OCI-LY7 (cell line): ENCODE data around the gene CENPP. TPM values are rescaled to one million over a fixed set of nuclear protein-coding genes. Genes with fewer than 3 reads are reported as not detected.

ENCODE experiments used
- BruUV-seq: library from RNA; stranded (reverse); fragments of 400-500 nt; replicated peaks from 2 replicates; lab custom pipeline; 2021; lab: Mats Ljungman, UMichigan
- CTCF ChIA-PET: fragments of 300-600 bp; sonication (Branson Sonifier 250); formaldehyde crosslinking; loops from one replicate; lab custom pipeline; 2022; ENCODE audit warnings: antibody characterized with exemption; ENCODE audit not compliant: unreplicated experiment; lab: Charles Lee
- POLR2A ChIA-PET: fragments of 300-600 bp; sonication (Branson Sonifier 250); formaldehyde crosslinking; loops from one replicate; lab custom pipeline; 2022; ENCODE audit warnings: antibody characterized with exemption; lab: Charles Lee
- DNase-seq: peaks from one replicate; pipeline ENCODE4 v3.0.0-alpha.2; 2015; ENCODE audit warnings: low spot score
- H2AFZ ChIP-seq: fragments of 200-600 bp; sonication (generic), shearing (Covaris generic); 2 replicates; pipeline ENCODE4 v1.6.1; 2014; ENCODE audit warnings: mild to moderate bottlenecking, antibody characterized with exemption, low read length, moderate library complexity
- H3K27ac ChIP-seq: fragments of 200-600 bp; sonication (generic); 2 replicates; pipeline ENCODE4 v1.5.1; 2014; ENCODE audit warnings: mixed run types, low read depth, mild to moderate bottlenecking, moderate library complexity, low read length, inconsistent platforms; ENCODE audit not compliant: poor library complexity, severe bottlenecking
- H3K36me3 ChIP-seq: fragments of 200-600 bp; sonication (generic); 2 replicates; pipeline ENCODE4 v1.6.1; 2014; ENCODE audit warnings: mild to moderate bottlenecking, antibody characterized with exemption, low read length, moderate library complexity, mixed read lengths; ENCODE audit not compliant: insufficient read depth
- H3K4me1 ChIP-seq: fragments of 200-600 bp; sonication (generic); 2 replicates; pipeline ENCODE4 v1.5.1; 2014; ENCODE audit warnings: mild to moderate bottlenecking, low read length; ENCODE audit not compliant: insufficient read depth, poor library complexity, severe bottlenecking
- H3K4me2 ChIP-seq: fragments of 200-600 bp; sonication (generic); 2 replicates; pipeline ENCODE4 v1.6.1; 2014; ENCODE audit warnings: mild to moderate bottlenecking, low read length
- H3K4me3 ChIP-seq: fragments of 200-600 bp; sonication (generic); 2 replicates; pipeline ENCODE4 v1.5.1; 2014; ENCODE audit warnings: mild to moderate bottlenecking, low read depth, low read length; ENCODE audit not compliant: poor library complexity, severe bottlenecking
- H3K79me2 ChIP-seq: fragments of 200-600 bp; sonication (generic); 2 replicates; pipeline ENCODE4 v1.6.1; 2016; ENCODE audit warnings: low read depth, mild to moderate bottlenecking, low read length, moderate library complexity, mixed read lengths; ENCODE audit not compliant: insufficient read depth
- H3K9me2 ChIP-seq: fragments of 200-600 bp; sonication (generic); 2 replicates; pipeline ENCODE4 v1.6.1; 2016; ENCODE audit warnings: mild to moderate bottlenecking, low read length, mixed read lengths; ENCODE audit not compliant: insufficient read depth
- H3K9me3 ChIP-seq: fragments of 200-600 bp; sonication (generic); 2 replicates; pipeline ENCODE4 v1.6.1; 2014; ENCODE audit warnings: mild to moderate bottlenecking, mixed run types, low read length, mixed read lengths
- H4K20me1 ChIP-seq: fragments of 200-600 bp; sonication (generic); 2 replicates; pipeline ENCODE4 v1.6.1; 2014; ENCODE audit warnings: mild to moderate bottlenecking, antibody characterized with exemption, low read length, moderate library complexity, mixed read lengths; ENCODE audit not compliant: insufficient read depth
- CTCF ChIP-seq: fragments of 200-600 bp; sonication (generic); conservative IDR thresholded peaks from 2 replicates; pipeline ENCODE4 v1.5.1; 2014; ENCODE audit warnings: mild to moderate bottlenecking, antibody characterized with exemption, low read length, moderate library complexity, mixed read lengths
- EZH2phosphoT487 ChIP-seq: fragments of 200-600 bp; sonication (generic); IDR thresholded peaks from 2 replicates; pipeline ENCODE4 v1.6.1; 2018; ENCODE audit warnings: low read depth, borderline replicate concordance, mild to moderate bottlenecking, mixed run types, antibody characterized with exemption, low read length, moderate library complexity, mixed read lengths
- intact Hi-C: fragments of 100-400 bp; cut with micrococcal nuclease; formaldehyde crosslinking; loops from one replicate; pipeline ENCODE4 v1.10.0; 2022; ENCODE audit not compliant: unreplicated experiment
- total RNA-seq, 2 experiments: library from RNA; depleted of rRNA in 1 of 2; stranded (reverse); fragments of >200 nt in 1 of 2; shearing (Covaris generic) in 1 of 2; gene quantifications; 2 replicates each; pipeline ENCODE4 v1.2.3, GENCODE V29; 2014 to 2022

Gene CENPP
- total RNA-seq, 2 experiments from 2014 or later, result 25.4 to 30.9 TPM

GRCh38 chr9:92545002-92545510, 219.3 kb downstream of the CENPP start:
- CTCF ChIA-PET, result no interaction called here
- BruUV-seq, result no TSS peak
- no peaks in the 10 kb centered on the region for H3K9me3 ChIP-seq

DNA sequence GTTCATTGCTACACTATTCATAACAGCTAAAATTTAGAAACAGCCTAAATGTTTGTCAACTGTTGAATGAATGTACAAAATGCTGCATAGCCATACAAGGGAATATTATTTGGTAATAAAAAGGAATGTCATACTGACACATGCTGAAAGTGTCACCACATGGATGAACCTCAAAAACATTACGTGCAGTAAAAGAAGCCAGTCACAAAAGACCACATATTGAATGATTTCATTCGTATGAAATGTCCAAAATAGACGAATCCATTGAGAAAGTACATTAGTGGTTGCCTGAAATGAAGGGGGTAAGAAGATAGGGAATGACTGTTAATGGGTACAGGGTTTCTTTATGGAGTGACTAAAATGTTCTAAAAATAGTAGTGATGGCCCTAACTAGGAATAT, 221.6 kb downstream of the CENPP start:
- intact Hi-C loops, result no loop called here
- H3K4me1 ChIP-seq, result no peaks in the 10 kb centered on the region
- H3K9me2 ChIP-seq, result no peaks in the 10 kb centered on the region

More at GRCh38 chr9:92545002-92545510, 219.3 kb downstream of the CENPP start:
- DNase-seq, result no peak
- H3K4me2 ChIP-seq, result no peak overlapping the region
- no peaks in the 10 kb centered on the region for H3K9me2 ChIP-seq
- H3K27ac ChIP-seq, result no peak overlapping the region
- H3K4me1 ChIP-seq, result no peaks in the 10 kb centered on the region
- no peaks in the 10 kb centered on the region for H3K36me3 ChIP-seq
- POLR2A ChIA-PET, result interaction anchor here (1.5 kb wide), 1 partner anchor 23 kb away, joined by 6 read pairs; no protein-coding TSS in a partner anchor
- TF ChIP-seq EZH2phosphoT487 (no peak), CTCF (no peak)
- H4K20me1 ChIP-seq, result no peaks in the 10 kb centered on the region
- no peak overlapping the region for H3K4me3 ChIP-seq
- H3K79me2 ChIP-seq, result no peaks in the 10 kb centered on the region
- intact Hi-C loops, result no loop called here
- H2AFZ ChIP-seq, result no peak overlapping the region

More for the DNA sequence above, 221.6 kb downstream of the CENPP start:
- Histone ChIP-seq H3K4me3 (no peak overlapping the region), H3K79me2 (no peaks in the 10 kb centered on the region), H3K9me3 (no peaks in the 10 kb centered on the region), H4K20me1 (no peaks in the 10 kb centered on the region), H3K4me2 (no peak overlapping the region), H3K27ac (no peak overlapping the region), H3K36me3 (no peaks in the 10 kb centered on the region), H2AFZ (no peak overlapping the region)
- DNase-seq, result no peak
- POLR2A ChIA-PET, result interaction anchor here (0.8 kb wide), 1 partner anchor 9 kb away, joined by 3 read pairs; no protein-coding TSS in a partner anchor
- TF ChIP-seq EZH2phosphoT487, result no peak
- no peak for TF ChIP-seq CTCF
- BruUV-seq, result no TSS peak
- CTCF ChIA-PET, result no interaction called here
